GM13976 (cell line): ENCODE measurements around the gene SIGLEC1.

Experiments
- DNase-seq: peaks from one replicate; pipeline ENCODE4 v3.0.0; 2012; ENCODE audit warnings: low spot score
- in situ Hi-C: fragments of 300-500 bp; cut with MboI; formaldehyde crosslinking; loops from one replicate; pipeline ENCODE4 v1.12.0; 2022; ENCODE audit warnings: low sequenced_read_pairs, mixed read lengths, inconsistent platforms; ENCODE audit not compliant: unreplicated experiment
- TF ChIP-seq, protein P1 (sequence below): IDR thresholded peaks from 2 replicates; pipeline ENCODE4 v1.5.1; 2012; ENCODE audit warnings: borderline replicate concordance, mild to moderate bottlenecking; ENCODE audit not compliant: insufficient read depth; ENCODE audit errors: extremely low read depth, missing control alignments, control extremely low read depth

Gene SIGLEC1

DNA sequence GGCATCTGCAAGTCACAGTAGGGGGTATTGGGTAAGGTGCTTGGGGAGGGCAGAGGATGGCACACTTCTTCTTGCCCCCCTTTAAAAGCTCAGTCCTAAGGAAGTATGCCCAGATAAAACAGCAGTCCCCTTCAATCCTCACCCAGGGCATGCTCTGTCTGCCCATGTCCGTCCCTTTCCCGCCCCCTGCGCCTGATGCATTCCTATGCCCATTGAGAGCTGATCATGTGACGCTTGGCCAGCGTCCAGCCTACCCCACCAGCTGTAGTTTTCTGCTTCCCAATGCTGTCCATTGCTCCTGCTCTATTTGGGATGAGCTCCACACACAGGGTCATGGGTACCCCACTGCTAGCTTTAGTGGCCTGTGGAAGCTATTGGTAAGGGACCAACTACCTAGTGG lies 8.3 kb downstream of the SIGLEC1 start:
- in situ Hi-C loops = no loop called here
- TF ChIP-seq, protein P1, sequence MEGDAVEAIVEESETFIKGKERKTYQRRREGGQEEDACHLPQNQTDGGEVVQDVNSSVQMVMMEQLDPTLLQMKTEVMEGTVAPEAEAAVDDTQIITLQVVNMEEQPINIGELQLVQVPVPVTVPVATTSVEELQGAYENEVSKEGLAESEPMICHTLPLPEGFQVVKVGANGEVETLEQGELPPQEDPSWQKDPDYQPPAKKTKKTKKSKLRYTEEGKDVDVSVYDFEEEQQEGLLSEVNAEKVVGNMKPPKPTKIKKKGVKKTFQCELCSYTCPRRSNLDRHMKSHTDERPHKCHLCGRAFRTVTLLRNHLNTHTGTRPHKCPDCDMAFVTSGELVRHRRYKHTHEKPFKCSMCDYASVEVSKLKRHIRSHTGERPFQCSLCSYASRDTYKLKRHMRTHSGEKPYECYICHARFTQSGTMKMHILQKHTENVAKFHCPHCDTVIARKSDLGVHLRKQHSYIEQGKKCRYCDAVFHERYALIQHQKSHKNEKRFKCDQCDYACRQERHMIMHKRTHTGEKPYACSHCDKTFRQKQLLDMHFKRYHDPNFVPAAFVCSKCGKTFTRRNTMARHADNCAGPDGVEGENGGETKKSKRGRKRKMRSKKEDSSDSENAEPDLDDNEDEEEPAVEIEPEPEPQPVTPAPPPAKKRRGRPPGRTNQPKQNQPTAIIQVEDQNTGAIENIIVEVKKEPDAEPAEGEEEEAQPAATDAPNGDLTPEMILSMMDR = no peak
- no peak for DNase-seq

DNA sequence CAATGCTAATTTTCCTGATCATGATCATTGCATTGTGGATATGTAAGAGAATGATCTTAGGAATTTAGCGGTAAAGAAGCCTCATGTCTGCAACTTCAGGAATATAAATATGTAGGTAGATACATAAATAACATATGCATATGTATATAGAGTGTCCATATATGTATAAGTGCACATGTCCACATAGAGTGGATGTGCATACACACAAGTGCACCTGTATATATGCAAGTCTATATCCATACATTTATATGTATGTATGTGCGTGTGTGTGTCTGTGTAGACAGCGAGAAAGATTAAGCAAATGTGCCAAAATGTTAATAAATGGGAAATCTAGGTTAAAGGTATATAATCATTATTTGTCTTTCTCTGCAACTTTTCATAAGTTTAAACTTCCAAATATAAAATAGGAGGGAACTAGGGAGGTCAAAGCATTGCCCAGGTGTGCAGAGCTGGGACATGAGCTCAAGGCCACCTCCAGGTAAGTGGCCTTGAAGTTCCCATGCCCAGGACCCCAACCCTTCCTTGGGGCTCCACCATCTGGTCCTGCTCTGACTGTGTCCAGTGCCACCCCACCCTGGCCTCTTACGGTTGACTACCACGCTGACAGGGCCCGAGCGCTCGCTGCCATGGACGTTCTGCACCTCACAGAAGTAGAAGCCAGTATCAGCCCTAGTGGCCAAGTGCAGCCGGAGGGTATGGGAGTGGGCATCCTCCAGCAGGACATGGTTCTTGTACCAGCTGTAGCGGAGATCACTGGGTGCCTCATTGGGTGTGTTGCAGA lies 9.6 kb downstream of the SIGLEC1 start:
- TF ChIP-seq, protein P1 = no peak
- in situ Hi-C loops = no loop called here
- no peak for DNase-seq

DNA sequence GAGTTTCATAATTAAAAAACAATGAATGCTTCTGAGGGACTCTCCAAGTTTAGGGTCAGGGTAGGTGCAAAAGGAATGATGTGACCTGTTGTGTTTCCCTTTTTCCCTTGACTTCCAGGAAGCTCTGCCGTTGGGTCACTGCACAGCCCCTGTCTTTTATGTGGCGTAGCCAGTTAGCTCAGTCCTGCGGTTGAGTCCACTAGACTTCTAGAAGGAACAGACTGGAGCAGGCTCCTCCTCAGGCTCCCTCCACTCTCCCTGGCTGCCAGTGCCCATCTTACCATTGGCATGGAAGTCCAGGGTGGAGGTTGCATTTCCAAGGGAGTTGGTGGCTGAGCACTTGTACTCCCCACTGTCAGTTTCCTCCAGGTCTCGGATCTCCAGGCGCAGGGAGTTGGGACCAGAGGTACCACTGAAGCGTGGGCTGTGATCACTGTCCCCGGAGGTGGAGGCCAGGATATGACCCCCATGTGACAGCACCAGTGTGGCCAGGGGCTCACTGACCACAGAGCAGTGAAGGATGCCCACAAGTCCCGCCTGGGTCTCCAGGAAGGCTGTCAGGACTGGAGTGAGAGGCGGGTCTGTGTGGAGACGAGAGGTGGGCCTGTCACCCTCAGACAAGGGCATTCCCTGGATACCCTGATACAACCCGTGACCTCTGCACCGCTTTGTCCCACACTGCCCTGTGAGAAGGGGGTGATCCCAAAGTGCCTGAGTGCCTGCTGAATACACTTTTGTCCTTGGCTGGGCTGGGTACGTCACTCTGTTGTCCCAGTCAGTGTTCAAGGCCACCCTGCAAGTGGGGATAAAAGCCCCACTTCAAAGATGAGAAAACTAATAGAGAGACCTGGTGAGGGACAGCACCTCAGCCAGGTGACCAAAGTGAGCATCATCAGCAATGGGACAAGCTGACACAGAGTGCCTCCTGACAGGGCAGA lies 11.1 kb downstream of the SIGLEC1 start:
- TF ChIP-seq, protein P1 = no peak
- no peak for DNase-seq
- in situ Hi-C loops = no loop called here

DNA sequence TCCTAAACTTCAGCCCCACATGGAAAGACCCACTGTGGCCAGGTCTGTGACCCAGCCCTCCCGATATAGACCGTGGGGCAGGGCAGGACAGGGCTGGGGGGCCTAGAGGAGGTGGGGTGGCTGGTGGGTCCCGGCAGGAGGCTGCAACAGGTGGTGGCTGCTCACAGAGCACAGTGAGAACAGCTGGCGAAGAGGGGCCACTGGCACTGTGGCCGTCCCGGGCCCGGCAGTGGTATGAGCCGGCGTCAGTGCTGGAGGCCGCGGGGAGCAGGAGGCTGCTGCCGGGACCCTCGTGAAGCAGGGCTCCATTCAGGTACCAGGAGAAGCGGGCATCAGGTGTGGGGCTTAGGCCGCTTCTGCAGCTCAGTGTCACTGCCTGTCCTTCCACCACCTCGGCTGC lies 13.4 kb downstream of the SIGLEC1 start:
- DNase-seq = no peak
- TF ChIP-seq, protein P1 = no peak
- in situ Hi-C loops = no loop called here

DNA sequence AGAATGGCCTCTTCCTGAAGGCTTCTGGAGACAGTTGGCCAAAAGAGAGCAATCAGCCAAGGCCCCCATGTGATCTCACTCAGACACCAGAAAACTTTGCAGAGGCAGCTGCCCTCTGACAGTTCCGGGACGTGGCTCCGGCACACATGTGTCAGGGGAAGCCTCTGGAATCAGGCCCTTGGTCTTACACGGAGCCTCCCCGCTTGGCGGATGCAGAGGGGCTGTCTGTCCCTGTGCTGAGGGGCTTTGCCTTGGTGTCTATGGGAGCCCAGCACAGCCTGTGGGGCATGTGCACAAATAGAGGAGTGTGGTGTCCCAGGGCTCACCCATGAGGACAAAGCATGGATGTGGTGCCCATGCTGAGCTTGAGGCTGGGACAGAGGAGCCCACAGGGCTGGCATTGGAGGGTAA lies 13.8 kb downstream of the SIGLEC1 start:
- in situ Hi-C loops = no loop called here
- DNase-seq = no peak
- TF ChIP-seq, protein P1 = no peak

DNA sequence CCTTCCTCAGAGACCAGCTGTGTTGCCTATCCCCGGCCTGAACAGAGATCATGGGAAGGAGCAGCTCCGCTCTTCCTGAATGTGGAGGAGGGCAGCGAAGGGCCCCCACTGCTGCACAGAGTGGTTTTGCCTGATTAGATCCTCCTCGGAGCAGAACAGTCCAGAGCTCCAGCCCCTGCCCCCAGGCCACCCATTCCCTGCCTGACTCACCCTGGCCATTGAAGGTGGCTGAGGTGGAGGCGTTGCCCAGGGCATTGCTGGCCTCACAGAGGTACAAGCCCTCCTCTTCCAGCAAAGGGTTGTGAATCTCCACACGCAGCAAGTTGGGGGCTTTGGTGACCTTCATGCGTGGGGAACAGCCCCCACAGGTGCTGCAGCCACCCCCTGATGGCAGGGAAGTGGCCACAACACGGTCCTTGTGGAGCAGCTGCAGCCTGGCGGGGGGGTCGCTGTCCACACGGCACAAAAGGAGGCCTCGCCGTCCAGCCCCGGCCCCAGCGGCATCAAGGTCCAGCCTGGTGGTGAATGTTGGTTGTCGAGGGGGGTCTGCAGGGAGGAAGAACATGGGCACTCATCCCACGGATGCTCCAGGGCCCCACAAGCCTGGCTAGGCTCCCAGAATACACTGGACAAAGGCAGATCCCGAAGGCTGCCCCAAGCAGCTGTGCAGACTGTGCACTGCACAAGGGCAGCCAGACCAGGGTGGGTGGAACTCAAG lies 14.7 kb downstream of the SIGLEC1 start:
- TF ChIP-seq, protein P1 = no peak
- no peak for DNase-seq
- in situ Hi-C loops = no loop called here
